Cardiac septum (tissue), 1 donor: ENCODE measurements around the gene SNAI1. TPM values are rescaled to one million over a fixed set of nuclear protein-coding genes. Genes with fewer than 3 reads are reported as not detected.
"Not testable (repeated sequence)": the region's sequence is repeated elsewhere in the genome, so short reads cannot be mapped to it uniquely, and the experiment has no call there.

Experiments
- DNase-seq: peaks from one replicate; pipeline ENCODE4 v3.0.0-alpha.2; 2020; ENCODE audit warnings: low spot score
- intact Hi-C: fragments of 100-400 bp; cut with DNase I; formaldehyde crosslinking; loops from one replicate; pipeline ENCODE4 v1.14.0; 2022
- total RNA-seq: library from RNA; stranded (reverse); fragmentation: NEBNext Ultra II Directional; extraction: Animal tissue kit (Norgen Biotek cat#: 25700); gene quantifications from one replicate; pipeline ENCODE4 v1.2.1, GENCODE V29; 2021
- donor health status: DM: no; HTN: no; CAD: no.

The SNAI1 gene
- total RNA-seq, 1 donor from 2014 or later: 4.3 TPM

DNA sequence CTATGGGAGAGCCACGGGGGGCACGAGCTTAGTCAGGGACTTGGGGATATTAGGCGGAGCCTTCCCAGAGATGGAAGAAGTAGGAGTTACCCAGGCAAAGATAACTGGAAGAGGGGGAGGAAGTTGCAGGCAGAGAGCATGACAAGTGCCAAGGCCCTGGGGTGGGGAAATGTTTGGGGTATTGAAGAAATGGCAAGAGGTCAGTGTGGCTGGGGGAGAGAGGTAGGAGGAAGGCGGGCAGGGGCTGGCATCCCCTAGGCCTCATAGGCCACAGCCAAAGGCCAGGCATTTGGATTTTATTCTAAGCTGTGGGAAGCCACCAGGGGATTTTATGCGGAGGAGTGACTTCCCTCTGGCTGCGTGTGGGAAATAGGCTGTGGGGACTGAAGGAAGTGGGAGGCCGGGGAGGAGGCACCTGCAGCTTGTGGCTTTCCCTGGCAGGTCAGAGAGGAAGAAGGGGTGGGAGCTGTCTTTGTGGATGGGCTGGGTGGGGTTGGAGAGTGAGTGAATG, 22.7 kb downstream of the SNAI1 start:
- no peak for DNase-seq
- intact Hi-C loops: no loop called here

DNA sequence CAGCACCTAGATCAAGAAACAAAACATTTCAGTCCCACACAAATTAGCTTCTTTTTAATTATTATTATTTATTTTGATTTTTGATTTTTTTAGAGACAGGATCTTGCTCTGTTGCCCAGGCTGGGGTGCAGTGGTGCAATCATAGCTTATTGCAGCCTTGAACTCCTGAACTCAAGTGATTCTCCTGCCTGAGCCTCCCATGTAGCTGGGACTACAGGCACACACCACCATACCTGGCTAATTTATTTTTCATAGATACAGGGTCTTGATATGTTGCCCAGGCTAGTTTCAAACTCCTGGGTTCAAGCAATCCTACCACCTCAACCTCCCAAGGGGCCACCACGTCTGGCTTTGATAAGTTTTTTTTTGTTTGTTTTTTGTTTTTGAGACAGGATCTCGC, 24.6 kb downstream of the SNAI1 start:
- DNase-seq: no peak
- intact Hi-C loops: no loop called here

DNA sequence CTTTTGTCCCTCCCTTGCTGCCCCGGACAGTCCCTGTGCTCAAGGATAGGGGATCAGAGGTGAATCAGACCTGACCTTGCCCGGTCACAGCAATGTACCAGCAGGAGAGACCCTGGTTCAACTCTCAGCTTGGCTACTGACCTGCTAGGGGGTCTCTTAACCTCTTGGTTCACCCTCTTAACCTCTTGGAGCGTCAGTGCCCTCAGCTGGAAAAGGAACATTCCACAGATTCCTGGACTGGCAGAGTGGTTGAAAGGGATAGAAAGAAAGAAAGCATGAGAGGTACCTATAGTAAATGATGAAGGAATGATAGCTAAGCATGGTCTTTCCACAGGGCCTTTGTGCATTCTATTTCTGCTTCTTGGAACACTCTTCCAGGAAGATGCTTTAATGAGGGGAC, 25.2 kb downstream of the SNAI1 start:
- DNase-seq: no peak
- intact Hi-C loops: no loop called here

DNA sequence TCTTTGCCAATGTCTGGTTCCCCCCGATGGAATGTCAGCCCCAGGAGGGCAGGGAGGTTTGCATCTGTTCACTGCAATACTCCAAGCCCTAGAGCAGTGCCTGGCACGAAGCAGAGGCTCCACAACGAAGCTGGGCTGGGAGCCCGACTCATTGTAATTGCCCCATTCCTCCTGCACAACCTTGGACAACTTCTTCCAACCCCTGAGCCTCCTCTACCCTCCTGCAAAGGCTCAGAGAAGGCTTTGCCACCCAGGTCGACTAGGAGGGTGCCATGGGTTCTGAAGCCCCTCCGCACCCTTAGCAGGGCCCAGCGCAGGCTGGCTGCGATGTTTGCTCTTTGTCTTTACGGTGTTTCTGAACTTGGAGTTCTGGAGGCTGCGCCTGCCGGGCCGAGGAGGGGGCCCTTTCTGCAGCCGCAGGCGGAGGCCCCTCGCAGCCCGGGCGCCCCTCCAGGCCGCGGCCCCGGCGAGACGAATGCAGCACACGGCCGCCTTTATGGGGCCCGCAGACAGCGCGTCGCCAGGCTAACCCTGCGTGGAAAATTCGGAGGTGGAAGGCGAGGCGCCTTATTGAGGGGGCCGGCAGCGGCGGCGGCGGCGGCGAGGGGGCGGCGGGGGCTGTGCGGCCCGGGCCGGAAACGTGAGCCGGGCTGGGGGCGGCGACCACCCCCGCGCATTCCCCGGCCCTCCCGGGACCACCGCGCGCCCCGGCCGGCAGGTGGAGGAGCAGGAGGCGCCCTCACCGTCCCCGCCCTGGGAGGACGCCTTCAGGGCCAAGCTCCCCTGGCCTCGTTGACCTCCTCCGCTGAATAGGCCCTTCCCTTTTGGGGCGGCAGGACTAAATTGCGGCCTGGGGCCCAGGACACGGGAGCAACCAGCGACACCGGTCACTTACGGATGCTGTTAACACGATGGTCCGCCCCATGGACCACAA, 27.0 kb downstream of the SNAI1 start:
- DNase-seq: no peak

DNA sequence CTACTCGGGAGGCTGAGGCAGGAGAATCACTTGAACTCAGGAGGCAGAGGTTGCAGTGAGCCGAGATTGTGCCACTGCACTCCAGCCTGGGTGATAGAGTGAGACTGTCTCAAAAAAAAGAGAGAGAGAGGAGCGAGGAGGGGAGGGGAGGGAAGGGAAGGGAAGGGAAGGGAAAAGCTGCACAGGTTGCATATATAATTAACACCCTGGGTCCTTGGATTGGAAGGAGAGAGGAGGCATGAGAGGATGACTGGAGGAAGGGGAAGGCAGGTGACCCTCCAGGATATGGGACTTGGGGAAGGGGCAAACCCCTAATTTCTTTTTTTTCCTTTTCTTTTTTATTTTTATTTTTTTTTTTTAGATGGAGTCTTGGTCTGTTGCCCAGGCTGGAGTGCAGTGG, 28.8 kb downstream of the SNAI1 start:
- DNase-seq, intact Hi-C loops: not testable (repeated sequence)

More for the DNA sequence above, 27.0 kb downstream of the SNAI1 start:
- intact Hi-C loops: no loop called here

DNA sequence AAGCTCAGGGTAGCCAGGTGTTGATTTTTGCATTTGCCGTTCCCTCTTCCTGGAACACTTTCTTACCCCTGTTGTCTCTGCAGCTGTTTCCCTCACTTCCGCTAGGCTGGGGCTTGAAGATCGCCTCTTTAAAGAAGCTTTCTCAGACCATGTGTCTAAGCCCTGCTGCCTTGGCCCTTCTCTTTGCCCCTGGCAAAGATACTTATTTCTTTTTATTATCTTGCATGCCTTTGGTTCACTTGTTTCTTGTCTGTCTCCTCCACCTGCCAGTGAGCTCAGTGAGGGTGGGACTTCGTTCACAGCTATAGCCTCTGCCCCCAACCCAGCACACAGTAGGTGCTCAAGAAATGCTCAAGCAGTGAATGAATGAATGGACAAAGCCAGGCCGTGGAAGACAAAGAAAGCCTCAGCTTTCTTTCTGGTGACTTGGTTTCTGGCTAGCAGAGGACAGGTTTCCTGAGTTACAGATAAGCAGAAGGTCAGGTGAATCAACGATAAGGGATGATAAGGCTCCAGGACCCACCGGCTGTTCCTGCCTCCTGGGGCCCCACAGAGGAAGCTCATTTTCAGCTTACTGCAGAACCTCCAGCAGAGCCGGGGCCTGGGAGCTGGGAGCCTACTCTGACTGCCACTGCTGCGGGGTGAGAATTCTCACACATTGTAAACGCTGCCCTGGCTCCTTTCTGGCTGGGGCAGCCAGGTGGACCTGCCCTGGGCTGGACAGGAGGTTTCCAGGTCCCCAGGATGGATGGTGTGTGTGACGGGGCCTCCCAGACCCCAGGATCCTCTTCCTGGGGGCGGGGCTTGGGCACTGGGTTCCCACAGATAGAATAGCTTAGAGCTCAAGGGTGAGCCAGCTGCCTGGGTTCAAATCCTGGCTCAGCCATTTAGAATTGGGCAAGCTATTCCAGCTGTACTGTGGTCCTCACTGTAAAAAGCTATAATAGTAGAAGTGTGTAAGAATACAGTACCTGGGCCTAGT, 29.8 kb downstream of the SNAI1 start:
- intact Hi-C loops: no loop called here
- DNase-seq: no peak

DNA sequence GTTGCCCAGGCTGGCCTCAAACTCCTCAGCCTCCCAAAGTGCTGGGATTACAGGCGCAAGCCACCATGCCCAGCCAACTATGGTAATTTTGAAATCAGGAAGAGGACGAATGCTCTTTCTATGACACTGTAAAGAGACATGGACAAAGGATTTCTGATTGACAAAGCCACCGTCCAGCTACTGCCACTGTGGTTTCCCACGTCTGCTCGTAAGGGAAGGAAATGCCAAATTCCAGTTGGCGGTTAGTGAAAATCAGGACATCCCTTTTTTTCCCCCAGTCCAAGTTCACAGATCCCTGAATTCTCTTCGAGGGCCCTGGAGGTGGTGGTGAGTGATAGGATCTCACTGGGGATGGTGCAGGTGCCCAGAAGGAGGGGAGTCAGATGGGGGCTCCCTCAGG, 31.2 kb downstream of the SNAI1 start:
- intact Hi-C loops: no loop called here
- no peak for DNase-seq

DNA sequence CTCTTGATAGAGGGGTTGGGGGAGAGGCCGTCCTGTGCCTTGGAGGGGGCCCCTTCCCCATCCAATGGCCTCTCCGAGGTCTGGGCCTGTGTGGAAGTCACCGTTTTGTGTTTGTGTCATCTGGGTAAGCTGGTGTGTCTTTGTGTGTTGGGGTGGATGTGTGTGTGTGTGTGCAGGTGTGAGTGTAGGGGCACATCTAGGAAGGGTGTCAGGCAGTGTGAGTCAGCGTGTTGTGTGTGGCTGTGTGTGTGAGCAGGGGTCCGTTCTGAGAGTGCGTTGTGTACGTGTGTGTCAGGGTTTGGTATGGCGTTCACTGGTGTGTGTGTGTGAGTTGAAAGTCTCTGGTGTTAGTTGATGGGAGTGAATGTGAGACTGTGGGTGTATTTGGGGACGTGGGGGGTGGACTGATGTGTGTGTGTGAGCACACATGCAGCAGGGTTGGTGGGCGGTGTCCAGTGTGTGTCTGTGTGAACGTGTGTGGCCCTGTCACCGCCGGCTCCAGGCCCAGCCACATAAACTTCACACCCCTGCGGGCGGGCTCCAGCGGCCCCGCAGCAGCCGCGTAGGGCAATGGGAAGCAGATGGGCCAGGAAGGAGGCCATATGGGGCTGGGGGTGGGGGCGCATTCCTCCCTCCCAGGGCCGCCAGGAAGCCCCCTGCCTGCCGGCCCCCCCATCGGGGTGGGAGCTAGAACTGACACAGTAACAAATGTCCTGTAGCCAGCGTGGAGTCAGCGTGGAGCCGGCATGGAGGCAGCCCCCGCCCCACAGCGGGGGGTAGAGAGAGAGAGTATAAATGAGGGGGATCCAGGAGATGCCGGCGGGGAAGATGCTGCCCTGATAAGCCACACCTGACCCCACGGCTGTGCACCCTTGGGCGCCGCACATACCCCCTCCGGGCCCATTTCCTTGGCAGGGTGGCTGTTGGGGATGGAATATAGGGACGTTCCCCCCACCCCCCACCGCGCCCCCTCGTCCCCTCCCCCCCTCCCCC, 32.1 kb downstream of the SNAI1 start:
- DNase-seq: no peak
- intact Hi-C loops: no loop called here

DNA sequence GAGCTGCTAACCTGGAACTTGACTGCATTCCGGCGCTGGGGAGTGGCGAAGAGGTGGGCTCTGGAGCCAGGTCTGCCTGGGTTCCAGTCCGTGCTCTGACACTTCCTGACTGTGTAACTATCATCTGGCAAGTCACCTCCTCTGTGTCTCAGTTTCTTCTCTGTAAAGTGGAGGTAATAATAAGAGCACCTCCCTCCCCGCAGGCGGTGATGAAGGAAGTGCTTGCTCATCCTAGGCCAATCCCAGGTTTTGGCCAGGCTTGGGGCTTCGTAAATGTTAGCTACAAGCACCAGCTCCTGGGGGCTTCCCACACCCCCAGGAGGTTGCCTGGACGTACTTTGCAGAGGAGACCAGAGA, 32.8 kb downstream of the SNAI1 start:
- no peak for DNase-seq
- intact Hi-C loops: no loop called here

DNA sequence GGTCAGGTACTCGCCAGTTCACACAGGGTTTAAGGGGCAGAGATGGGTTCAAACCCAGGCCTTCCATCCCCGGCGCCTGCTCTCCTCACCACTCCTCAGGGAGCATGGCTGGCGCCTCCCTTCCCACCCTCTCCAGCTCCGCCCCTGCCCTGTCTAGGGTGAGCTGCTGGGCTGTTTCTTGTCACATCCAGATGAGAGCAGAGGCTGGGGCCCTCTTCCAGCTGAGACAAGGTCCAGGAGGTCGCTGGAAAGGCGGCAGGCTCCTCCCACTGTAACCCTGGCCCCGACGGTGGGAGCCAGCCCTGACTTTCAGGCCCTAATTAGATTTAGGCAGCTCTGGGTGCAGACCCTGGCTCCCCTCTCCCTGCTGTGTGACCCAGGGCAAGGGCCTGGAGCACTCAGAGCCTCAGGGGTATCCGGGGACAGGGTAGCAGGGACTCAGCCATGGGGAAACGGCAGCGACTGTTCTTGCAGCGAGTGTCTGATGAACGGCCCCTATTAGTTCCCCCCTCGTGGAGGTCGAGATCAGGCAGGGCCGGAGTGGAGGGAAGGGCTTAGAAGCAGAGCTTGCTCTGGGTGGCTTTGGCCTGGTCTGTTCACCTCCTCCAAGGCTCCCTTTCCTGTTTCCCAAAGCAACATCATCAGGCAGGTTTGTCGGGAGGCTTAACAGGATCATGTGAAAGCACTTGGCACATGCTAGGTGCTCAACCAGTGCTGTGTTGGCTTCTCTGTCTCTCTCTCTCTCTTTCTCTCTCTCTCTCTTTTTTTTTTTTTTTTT, 33.4 kb downstream of the SNAI1 start:
- DNase-seq: no peak

DNA sequence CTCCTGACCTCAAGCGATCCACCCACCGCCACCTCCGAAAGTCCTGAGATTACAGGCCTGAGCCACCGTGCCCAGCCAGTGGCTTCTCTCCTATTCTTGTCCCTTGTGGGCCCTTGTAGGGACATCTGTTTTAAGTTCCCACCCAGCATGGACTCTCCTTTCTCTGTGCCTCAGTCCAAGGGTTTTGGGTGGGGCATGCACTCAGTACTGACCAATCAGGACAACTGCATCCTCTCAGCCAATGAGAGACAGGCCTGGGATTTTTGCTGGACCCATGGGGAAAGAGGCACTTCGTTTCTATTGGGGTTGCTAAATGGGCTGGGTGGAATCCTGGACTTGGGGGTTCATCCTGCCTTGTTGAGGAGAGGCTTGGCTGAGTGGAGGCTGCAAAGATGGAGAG, 34.4 kb downstream of the SNAI1 start:
- intact Hi-C loops: no loop called here
- DNase-seq: no peak

More for the DNA sequence above, 33.4 kb downstream of the SNAI1 start:
- intact Hi-C loops: no loop called here

DNA sequence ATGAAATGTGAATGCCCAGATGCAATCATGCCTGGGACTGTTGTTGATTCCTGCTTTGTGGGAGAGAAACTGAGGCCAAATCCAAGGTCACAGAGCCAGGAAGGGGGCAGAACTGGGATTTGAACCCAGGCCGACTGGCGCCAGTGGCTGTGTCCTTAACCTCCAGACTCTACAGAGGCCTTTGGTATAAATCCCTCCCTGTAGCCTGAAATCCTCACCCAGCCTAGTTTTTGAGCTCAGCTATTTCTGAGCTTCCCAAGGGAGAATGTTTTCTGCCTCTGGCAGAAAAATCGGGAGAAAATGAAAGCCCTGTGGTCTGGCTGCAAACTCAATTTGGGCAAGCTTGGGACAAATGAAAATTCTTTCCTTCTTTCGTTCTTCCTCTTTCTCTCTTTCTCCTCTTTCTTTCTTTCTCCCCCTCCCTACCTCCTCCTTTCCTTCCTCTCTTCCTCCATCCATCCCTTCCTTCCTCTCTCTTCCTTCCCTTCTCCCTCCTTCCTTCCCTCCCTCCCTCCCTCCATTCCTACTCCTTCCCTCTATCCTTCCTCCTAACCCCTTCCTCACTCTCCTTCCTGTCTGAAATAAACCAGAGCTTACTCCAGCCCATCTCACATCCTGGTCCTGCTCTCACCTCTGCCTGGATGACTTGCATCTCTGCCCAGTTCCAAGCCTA, 34.9 kb downstream of the SNAI1 start:
- no peak for DNase-seq
- intact Hi-C loops: no loop called here

DNA sequence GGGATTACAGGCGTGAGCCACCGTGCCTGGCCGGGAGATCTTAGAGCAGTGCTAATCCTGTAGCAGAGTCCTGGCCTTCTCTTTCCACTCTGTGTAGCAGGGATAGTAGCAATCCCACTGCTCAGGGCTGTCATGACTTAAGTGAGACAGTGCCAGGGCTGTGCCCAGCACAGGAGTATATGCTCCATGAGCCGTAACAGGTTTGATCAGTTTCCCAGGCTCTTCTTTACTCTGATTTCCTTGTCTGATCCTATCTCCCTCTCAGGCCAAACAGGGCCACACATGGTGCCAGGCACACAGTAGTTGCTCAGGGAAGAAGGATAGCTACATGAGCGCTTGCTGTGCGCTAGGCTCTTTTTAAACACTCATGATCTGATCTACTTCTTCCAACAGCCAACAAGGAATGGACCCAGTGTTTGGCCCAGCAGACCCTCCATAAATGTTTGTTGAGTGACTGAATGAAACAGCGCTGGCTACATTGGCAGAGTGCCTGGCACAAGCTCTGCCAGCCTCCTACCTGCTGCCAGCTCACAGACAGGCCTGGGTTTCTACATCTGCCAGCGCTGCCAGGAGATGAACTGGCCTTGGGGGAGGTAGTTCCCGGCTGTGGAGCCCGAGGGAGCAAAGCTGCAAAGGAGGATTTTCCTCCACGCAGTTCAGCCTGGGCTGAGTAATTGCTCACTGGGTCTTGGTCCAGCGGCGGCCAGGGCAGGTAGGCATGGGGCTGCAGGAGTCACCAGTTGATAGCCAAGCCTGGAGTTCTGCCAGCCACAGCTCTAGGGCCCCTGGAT, 36.9 kb downstream of the SNAI1 start:
- intact Hi-C loops: no loop called here
- DNase-seq: no peak

DNA sequence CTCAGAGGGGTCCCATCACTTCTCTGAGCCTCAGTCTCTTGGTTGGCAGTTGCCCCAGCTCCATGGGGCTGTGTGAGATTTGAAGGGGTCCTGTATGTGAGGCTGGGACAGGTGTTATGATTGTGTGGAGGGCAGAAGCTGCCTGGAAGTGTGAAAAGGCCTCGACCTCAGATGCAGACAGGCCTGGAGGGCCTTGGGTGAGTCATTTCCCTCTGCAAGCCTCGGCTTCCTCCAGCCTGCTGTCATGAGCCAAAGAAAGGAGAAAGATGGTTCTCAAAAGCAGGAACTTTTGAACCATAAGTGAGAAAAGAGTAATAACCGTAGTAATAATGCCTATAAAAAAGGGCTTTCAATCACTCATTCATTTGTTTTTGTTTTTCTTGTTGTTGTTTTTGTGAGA, 37.5 kb downstream of the SNAI1 start:
- intact Hi-C loops: no loop called here
- DNase-seq: no peak

DNA sequence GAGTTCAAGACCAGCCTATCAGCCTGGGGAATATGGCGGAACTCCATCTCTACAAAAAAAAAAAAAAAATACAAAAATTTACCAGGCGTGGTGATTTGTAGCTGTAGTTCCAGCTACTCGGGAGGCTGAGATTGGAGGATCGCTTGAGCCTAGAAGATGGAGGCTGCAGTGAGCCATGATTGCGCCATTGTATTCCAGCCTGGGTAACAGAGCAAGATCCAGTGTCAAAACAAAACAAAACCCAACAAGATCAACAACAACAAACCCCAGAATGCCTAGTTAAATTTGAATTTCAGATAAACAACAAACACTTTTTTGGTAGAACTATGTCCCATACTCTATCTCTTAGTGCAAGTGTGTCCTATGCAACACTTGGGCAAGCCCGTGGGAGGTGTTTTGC, 39.9 kb downstream of the SNAI1 start:
- intact Hi-C loops: no loop called here
- DNase-seq: no peak

DNA sequence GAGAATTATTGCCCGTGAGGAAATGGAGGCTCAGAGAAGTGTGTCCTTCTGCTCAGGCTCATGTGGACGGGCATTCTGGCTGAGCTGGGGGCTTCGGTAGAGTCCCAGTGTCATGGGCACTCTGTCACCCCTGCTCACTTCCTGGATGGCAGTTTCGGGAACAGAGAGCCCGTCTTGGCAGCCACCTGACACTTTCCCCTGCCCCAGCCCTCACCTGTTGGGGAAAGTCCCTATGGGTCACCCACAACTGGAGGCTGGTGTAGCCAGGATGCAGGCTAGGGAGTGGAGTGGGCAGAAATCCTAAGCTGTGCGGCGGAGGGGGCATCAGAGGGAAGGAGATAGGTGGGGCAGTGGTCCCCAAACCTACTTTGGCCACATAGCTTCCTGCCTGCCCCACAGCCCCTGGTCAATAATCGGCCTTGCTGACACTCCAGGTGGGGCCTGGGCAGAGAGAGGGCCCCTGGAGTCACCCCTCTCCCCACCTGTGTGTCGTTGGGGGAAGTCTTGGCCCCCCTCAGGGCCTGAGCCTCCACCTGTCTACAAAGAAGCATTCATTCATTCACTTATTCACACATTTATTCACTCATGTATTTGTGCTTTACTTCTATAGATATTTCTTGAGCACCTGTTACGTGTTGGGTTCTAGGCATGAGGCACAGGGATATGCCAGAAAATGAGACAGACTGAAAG, 40.5 kb downstream of the SNAI1 start:
- intact Hi-C loops: no loop called here
- no peak for DNase-seq
